Measurements from ENCODE around the gene PPM1L.

- TF ChIP-seq, protein P1, sequence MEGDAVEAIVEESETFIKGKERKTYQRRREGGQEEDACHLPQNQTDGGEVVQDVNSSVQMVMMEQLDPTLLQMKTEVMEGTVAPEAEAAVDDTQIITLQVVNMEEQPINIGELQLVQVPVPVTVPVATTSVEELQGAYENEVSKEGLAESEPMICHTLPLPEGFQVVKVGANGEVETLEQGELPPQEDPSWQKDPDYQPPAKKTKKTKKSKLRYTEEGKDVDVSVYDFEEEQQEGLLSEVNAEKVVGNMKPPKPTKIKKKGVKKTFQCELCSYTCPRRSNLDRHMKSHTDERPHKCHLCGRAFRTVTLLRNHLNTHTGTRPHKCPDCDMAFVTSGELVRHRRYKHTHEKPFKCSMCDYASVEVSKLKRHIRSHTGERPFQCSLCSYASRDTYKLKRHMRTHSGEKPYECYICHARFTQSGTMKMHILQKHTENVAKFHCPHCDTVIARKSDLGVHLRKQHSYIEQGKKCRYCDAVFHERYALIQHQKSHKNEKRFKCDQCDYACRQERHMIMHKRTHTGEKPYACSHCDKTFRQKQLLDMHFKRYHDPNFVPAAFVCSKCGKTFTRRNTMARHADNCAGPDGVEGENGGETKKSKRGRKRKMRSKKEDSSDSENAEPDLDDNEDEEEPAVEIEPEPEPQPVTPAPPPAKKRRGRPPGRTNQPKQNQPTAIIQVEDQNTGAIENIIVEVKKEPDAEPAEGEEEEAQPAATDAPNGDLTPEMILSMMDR (IDR thresholded peaks at IDR 0.05) = no peak
- TF ChIP-seq POLR2A (IDR thresholded peaks at IDR 0.05) = no peak
Measured at GRCh38 chr3:160738048-160738447, 18.0 kb upstream of the PPM1L start.
